ENCODE data around the gene SCYL3.
"Not testable (repeated sequence)": the region's sequence is repeated elsewhere in the genome, so short reads cannot be mapped to it uniquely, and the experiment has no call there.

SCYL3 gene

GRCh38 chr1:169899519-169900217 lies 6.0 kb upstream of the SCYL3 start:
- DNase-seq = peak; percentile 9

- DNase-seq = no peak
Observed at GRCh38 chr1:169896013-169896412, 2.3 kb upstream of the SCYL3 start.

GRCh38 chr1:169894424-169895145 lies 889 bp upstream of the SCYL3 start:
- no peak for DNase-seq

GRCh38 chr1:169892927-169893644 lies 610 bp downstream of the SCYL3 start:
- DNase-seq = no peak

GRCh38 chr1:169892176-169892926 lies 1.3 kb downstream of the SCYL3 start:
- DNase-seq = peak; percentile 16

- peak; percentile 36 for DNase-seq
Observed at GRCh38 chr1:169891539-169891885, 2.2 kb downstream of the SCYL3 start.

DNA sequence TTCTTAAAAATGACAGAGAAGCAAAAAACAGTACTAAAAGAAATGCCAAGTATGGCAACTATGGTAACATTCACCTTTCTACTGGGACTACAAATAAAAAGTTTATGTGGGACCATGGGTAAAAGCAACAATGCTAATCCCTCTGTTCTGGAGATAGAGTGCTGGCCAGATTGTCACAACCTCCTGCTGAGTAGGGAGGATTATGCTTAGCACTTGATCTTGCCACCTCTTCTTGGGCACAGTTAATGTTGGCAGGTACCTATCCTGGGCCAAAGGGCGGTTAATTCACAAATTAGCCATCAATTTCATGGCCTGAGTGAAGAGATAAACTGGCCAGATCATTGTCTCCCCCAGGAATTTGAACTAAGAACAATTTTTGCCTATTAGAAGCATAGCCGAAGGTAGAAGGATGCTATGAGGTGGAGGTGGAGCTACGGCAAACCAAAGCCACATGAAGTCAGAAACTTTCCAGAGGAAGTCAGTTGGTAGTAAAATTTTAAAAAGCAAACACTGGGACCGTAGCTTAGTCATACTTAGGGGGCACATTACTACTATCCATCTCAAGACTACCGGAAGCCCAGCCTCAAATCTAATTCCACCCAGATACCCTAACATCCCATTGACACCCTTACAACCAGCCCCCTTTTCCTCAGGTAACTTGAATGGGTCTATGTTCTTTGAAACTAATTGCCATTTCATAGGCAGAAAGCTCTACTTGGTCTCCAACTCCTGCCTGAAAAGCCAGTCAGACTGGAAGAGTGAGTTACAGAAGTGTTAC lies 2.7 kb downstream of the SCYL3 start:
- no peak for DNase-seq

GRCh38 chr1:169889871-169890270 lies 3.8 kb downstream of the SCYL3 start:
- DNase-seq = no peak

DNA sequence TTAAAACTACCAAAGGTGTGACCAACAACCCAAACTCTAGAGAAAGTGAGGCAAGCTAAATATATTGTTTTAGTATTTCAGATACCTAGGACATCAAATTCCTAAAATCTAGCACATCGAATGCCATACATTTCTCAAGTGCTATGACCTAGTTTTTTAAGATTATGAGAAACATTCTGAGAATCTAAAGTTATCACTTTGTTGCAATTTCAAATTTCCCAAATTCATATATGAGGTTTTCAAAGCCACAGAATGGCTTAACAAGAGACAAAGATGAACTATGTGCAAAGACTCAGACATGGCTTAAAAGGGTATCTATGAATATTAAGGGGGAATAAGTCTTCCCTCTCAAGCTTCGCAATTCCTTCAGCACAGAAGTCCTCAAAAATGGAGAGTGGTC lies 6.8 kb downstream of the SCYL3 start:
- DNase-seq = no peak

DNA sequence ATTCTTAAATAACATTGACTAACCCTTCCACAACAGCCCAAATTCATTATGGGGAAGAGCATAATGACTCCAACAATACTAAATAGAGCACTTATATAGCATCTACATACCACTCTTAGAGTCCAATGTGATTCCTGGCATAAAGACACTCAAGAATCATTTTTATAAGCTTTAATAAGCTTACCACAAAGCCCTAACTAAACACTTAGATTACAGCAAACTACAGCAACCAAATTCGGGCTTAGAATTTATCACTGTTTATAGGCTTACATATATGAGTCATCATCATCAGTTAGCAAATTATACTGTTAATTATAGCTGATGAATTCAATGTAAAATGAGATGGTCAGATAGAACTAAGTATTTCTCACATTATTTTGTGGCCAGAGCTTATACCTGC lies 7.3 kb downstream of the SCYL3 start:
- DNase-seq = no peak

GRCh38 chr1:169885207-169885606 lies 8.5 kb downstream of the SCYL3 start:
- DNase-seq = no peak

GRCh38 chr1:169884634-169885033 lies 9.1 kb downstream of the SCYL3 start:
- DNase-seq = no peak

DNA sequence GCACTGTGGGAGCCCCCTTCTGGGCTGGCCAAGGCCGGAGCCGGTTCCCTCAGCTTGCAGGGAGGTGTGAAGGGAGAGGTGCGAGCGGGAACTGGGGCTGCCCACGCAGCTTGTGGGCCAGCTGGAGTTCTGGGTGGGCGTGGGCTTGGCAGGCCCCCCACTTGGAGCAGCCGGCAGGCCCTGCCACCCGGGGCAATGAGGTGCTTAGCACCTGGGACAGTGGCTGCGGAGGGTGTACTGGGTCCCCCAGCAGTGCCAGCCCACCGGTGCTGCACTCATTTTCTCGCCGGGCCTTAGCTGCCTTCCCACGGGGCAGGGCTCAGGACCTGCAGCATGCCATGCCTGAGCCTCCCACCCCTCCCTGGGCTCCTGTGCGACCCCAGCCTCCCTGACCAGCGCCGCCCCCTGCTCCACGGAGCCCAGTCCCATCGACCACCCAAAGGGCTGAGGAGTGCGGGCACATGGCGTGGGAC lies 11.6 kb downstream of the SCYL3 start:
- no peak for DNase-seq

DNA sequence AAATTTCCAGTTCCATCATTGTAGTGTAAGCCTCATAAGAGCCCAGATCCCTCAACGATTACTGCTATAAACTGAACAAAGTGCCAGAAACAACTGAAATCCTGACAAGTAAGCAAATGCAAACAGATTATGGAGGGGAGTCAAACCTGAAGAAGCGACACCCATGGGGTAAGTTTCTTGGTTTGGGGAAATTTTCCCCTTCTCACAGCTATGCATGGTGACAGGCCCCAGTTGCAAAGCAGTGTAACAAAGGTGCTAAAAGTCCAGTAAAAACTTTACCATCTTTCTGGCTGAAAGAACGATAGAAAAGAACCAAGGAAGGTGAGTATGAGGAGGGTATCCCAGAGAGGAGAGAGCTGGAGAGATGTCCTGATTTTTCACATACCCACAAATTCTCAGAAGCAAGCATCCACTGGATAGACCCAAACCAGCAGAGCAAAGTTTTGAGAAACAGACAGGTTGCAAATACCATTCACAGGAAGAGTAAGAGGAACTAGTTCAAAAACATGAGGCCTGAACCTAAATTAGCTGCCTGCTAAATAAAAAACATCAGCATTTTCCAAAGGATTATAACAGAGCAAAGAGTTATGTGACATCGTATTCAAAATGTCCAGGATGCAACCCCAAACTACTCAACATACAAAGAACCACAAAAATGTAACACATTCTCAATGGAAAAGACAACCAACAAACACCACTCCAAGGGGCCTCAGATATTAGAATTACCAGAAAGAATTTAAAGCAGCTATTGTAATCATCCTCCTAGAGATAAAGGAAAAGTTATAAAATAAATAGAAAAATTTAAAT lies 14.5 kb downstream of the SCYL3 start:
- DNase-seq = no peak

GRCh38 chr1:169878498-169878897 lies 15.2 kb downstream of the SCYL3 start:
- no peak for DNase-seq

GRCh38 chr1:169877800-169878491 lies 15.8 kb downstream of the SCYL3 start:
- DNase-seq = no peak

DNA sequence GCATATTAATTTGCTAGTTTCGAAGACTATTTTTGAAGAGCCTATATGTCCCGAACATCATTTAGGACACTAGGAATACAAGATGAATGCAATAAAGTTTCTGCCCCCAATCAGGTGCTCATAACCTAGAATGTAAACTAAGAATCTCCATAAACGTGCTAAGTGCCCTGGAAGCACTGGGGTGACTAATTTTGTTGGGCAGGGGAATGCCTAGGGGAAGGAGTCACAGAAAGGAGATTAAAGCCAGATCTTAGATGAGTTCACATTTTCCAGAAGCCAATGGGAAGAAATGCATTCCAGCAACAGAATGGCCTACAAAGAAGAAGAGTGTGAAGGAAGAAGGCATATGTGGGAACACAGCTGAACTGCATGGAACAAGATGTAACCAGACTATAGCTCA lies 19.5 kb downstream of the SCYL3 start:
- no peak for DNase-seq

- DNase-seq = no peak
Observed at GRCh38 chr1:169873582-169874199, 20.0 kb downstream of the SCYL3 start.

GRCh38 chr1:169872906-169873305 lies 20.8 kb downstream of the SCYL3 start:
- DNase-seq = no peak

- not testable (repeated sequence) for DNase-seq
Observed at GRCh38 chr1:169871988-169872387, 21.7 kb downstream of the SCYL3 start.

Data from kidney glomerular epithelial cell (primary cell).